AG20443 (cell line): Measurements from ENCODE around the gene BCAN.

ENCODE experiments used
- DNase-seq: peaks from one replicate; pipeline ENCODE4 v3.0.0; 2012; ENCODE audit warnings: low spot score, mixed read lengths

The BCAN gene

DNA sequence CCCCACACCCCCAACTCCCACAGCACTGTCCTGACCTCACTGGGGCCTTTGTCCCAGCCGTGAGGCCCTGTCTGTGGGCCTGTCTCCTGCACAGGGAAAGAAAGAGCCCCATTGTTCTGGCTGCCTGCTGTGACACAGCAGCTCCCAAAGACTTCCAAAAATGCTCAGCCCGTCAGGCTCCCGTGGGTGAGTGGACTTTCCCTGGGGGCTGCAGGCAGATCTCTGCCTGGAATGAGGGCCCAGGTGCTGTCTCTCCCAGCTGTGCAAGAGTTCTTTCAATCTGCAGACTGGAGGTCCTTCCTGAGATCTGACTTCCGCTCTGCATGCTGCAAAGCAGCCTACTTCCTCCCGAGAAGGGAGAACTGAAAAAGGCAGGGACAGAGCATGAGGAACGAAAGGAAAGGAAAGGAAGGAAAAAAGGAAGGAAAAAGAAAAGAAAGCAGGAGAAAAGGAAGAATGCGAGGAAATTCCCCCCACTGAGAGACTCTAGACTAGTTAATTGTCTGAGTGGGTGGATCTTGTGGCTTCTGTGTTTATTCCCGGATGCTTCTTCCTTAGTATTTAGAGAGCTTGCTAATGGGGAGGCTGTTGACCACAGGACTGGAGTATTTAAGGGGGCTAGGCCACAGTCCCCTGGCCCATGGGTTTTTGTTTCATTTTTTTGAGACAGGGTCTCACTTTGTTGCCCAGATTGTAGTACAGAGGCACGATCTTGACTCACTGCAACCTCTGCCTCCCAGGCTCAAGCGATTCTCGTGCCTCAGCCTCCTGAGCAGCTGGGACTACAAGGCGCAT is 20.3 kb downstream of the BCAN start:
- DNase-seq, result no peak

- DNase-seq, result no peak
These were observed 20.8 kb downstream of the BCAN start for GRCh38 chr1:156662800-156663055.

- no peak for DNase-seq
These were observed 21.3 kb downstream of the BCAN start for GRCh38 chr1:156663178-156663577.

DNA sequence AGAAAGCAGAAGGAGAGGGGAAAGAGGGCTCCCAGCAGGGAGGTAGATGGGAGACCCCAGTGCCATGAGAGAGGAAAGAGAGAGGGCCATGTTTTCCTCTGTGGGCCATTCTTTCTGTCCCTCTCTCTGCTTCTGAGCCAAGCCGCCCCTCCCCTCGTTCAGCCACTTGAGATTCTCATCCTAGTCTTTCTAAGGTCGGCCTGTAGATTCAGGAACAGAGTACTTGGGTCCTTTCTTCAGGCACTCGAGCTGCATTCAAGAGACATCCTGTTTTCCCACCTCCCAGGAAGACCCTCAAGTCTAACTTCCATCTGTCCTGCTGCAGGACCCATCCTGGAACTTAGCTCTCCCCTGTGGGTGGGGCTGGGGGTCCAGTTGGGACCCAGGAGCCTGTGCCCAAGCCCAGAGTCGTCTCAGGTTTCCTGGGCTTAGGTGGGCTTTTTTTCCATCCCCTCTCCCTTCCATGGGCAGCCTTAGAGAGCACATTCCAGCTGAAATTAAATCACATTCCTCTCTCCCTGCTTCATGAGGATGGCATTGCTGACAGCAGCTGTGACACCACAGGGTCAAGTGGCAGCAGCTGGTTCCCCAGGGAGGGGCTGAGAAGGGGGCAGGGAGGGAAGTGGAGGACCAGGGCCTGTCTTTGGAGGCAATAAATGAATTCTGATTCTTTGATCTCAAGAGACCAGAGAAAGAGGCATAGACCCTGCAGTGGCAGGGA is 22.3 kb downstream of the BCAN start:
- DNase-seq, result peak; percentile 53

DNA sequence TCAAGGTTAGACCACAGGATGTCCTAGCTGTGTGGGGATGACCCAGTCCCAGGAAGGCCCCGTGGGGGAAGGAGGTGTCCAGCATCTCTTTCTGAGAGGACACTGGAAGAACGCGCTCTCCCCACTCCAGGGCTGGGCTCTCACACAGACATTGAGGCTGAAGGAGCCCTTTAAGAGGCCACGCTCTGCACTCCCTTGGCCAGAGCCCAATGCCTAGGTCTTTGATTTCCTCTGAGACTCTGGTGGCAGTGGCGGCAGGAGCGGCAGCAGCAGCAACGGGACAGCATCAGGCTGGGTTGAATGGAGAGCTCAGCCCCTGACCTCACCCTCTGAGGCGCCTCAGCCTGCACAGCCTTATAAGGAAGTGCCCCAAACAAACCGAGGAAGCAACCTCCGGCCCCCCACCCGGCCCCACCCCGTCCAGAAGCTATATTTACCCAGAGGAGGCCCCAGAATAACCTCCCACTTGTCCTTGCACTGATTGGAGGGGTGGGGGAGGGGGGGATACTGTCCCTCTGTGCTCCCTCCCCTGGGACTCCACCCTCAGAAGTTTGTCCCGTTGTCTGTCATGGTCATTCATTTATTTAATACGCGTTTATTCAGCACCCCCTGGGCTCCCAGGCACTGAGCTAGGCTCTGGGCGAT is 23.0 kb downstream of the BCAN start:
- peak; percentile 40 for DNase-seq

- no peak for DNase-seq
These were observed 23.6 kb downstream of the BCAN start for GRCh38 chr1:156665539-156665938.

DNA sequence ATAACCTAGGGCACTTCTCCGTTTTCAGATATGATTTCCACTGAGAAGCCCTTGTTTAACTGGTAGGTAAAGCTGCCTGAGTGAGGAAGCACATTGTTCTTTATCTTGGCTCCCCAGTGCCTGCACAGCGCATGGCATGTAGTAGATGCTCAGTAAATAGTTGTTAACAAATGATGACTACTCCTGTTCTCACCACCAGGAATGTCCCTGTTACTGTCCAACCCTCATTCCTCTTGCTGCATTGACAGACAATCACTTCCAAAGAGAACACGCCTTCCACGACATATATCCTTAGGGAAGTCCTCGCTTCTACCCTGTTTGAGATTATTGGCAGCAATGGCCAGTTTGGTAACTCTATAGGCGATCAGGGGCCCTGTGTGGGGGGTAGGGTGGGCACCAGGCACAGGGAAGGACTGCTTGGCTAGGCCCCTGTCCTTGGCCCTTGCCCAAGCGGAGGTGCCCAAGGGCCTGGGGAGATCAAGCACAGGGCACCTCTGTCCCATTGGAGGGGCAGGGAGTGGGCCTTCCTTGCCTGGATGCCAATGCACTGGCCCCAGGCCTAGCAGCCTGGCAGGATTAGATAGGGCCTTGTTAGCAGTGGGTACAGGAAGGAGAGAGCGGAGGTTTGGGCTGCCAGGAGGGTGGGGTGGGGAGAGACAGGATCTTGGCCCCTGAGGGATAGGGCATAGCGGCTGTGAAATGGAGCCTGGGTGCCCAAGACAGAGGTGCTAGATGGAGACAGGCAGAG is 25.1 kb downstream of the BCAN start:
- no peak for DNase-seq

DNA sequence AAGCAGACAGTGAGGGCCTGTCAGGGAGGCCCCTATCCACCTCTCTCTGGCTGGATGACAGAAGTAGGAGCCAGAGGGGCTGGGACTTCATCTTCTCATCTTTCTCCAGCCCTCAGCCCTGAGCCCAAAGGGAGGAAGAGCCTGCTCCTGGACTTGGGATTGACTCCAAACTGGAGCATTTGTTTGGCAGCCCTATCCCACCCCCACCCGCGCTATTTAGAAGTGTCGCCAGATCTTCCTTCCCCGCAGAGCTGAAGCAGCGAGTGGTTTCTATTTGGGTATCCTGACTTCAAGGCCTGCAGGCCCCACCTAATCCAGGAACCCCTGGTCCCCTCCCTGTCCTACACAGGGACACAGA is 25.7 kb downstream of the BCAN start:
- DNase-seq, result no peak

DNA sequence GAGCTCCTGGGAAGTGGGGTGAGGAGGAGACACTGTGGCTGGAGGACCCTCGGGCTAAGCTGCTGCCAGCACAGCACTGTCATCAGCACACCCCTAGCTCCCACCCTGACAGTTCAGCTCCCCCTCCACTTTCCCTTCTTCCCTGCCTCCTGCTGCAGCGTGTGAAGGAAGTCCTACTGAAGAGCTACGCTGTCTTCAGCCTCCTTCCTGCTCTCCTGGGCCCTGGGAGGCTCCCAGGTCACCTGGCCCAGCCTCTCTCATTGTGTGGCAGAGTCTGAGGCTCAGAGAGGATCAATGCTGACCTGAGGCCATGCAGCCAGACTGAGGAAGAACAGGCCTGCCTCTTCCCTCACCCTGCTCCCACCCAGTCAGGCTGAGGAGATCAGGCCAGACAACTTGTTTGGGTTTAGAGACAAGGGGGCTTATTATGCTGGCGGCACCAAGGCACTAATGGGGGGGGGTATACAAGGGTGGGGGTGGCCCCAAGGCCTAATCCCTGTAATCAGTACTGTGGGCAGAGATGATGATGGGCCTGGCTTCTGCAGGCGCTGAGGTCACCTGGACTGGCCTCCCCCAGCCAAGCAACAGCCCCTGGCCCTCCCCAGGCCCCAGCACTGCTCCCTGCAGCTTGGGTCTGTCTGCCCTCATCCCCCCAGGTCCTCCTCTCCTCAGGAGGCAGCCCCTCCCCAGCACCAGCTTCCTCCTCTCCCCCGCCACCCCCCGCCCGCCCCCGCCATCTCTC is 26.2 kb downstream of the BCAN start:
- DNase-seq, result no peak

- DNase-seq, result no peak
These were observed 27.1 kb downstream of the BCAN start for GRCh38 chr1:156668801-156669637.

DNA sequence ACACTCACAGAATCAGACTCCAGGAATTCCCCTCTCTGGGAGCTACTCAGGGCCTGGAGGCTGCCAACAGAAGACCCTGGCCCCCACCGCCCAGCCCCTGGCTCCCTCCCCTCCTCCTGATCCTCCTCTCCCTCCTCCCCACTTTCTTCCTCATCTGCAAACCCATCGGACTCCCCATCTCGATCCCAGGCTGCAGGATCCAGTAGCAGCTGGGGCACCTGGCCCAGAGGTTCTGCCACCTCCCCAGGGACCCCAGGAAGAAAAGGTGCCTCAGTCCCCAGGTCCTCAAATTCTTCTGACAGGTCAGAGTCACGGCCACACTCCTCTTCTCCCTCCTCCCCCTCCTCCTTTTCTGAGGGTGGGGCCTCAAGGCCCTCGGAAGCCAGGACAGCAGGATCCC is 27.9 kb downstream of the BCAN start:
- no peak for DNase-seq

DNA sequence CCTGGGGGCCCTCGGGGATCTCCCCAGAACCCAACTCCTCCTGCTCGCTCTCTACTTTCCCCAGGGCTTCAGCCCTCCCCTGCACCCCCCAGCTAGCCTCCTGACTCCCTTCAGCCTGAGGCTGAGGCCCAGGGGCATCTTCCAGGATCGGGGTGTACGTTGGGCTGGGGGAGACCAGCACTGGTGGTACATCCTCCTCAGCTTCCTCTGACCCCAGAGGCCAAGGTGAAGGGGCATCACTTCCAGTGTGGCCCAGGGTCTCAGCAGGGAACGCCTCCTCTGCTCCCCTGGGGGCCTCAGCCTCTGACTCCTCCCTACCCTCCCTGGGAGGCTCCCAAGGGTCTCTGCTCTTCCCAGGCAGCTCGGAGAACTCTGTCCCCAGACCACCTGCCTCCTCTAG is 28.4 kb downstream of the BCAN start:
- DNase-seq, result no peak

DNA sequence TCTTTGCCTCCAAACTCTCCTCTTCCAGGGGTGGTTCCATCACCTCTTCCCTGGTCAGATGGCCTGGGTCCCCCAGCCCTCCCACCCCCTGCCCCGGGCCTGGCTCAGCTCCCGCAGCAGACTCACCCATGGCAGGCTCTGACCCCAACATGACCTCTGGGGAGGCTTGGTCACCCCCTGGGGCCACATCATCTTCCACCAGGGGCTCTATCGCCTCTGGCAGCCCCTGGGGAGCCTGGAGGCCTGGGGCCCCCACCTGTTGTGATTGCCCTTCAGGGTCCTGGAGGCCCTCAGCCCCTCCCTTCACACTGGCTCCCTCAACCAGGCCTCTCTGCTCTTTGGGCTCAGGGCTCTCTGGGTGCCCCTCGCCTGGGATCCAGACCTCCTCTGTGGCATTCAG is 28.9 kb downstream of the BCAN start:
- DNase-seq, result no peak

GRCh38 chr1:156671804-156672203 is 29.9 kb downstream of the BCAN start:
- DNase-seq, result no peak

GRCh38 chr1:156673387-156674121 is 31.6 kb downstream of the BCAN start:
- DNase-seq, result no peak

DNA sequence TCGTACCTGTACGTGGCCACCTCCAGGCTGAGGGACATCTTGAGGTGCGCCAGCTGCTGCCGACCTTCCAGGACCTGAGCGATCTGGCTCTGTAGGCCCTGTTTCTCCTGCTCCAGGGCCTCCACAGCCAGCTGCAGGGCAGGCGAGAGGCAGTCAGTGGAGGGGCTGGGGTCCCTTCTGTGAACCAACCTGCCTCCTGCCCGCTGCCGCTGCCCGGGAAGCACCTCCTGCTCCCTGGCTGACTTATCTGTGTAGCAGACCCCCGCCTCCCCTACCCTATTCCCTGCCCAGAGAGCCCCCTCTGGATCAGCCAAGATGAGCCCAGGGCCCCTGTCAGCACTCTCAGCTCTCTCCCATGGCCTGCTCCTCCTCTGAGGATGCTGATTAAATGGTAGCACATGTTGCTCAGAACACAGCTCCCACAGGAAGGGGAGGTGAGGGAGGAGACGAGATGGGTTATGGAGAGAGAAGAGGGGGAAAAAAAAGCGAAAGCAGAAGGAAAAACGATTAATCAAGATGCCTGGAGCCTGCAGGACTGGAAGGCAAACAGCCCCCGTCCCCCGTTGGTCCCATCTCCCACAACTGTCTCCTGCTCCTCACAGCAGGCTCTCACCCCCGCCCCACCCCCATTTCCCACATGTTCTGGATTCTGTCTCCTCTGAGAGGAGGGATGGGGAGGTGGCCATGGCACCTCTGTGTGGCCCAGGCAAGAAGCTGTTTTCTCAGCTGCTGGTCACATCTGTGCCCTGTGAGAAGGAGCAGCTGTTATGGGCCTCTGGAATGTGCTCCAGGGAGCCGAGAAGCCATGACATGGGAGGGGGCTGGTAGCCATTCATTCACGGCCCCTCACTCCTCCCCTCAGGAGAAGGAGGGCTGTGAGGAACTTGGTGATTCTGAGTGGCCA is 33.5 kb downstream of the BCAN start:
- no peak for DNase-seq

- DNase-seq, result no peak
These were observed 34.4 kb downstream of the BCAN start for GRCh38 chr1:156676114-156676819.

DNA sequence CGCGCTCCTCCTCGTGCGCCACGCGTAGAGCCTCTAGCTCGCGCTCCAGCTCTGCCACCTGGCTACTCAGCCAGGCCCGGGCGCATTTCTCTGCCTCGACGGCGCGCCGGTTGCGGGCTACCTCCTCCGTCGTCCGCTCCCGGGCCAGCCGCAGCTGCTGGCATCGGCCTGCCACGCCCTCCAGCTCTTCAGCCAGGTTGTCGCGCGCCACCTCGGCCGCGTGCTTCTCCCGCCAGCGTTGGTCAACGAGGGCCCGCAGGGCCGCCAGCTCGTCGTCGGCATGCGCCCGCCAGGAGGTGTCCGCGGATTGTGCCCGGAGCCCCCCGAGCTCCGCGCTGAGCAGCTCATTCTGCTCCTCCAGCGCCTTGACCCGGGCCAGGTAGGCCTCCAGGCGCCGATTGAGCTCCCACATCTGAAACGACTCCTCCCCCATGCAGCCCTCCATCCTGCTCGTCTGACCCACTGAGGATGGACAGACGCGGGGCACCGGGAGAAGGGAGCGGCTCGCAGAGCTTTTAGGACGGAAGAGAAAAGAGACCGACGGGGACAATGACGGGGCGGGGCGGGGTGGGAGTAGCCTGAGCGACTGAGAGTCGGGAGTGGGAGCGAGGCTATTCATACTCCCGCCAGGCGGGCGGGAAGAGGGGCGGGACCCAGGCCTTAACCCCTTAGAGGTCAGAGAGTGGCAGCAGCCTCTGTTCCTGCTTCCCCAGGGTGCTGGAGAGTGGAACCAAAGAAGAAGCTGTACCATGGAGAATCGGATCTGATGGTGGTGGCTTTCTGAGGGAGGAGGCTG is 35.1 kb downstream of the BCAN start, which contains the start of gene NES:
NES (minus strand) TSS at position 588 of the 796 bp plus-strand sequence; CDS start at position 445, 143 bp downstream.
- peak; percentile 69 for DNase-seq
